ENCODE data around the gene C6. TPM values are rescaled to one million over a fixed set of nuclear protein-coding genes. Genes with fewer than 3 reads are reported as not detected.

The C6 gene
- total RNA-seq, 1 donor from 2014 or later = not detected

GRCh38 chr5:41094871-41095270 is 118.5 kb downstream of the C6 start:
- DNase-seq (ENCODE audit: low read depth) = no peak
- TF ChIP-seq CTCF (conservative IDR thresholded peaks at IDR 0.05; ENCODE audit: low read depth, low read length) = no peak
- H3K4me3 ChIP-seq (ENCODE audit: low read depth, low read length) = no peak overlapping the region

GRCh38 chr5:41093803-41094202 is 119.5 kb downstream of the C6 start:
- no peak overlapping the region for H3K4me3 ChIP-seq (ENCODE audit: low read depth, low read length)
- DNase-seq (ENCODE audit: low read depth) = no peak
- no peak for TF ChIP-seq CTCF (conservative IDR thresholded peaks at IDR 0.05; ENCODE audit: low read depth, low read length)

Other genes starting within 250 kb of the C6 start
- gene MROH2B, start 142.2 kb downstream of the C6 start, total RNA-seq = not detected in 2 replicates